HG03039 (cell line): ENCODE measurements around the gene TCEA2.

ENCODE experiments used
- ATAC-seq: cut with Tn5 transposase; IDR thresholded peaks from one replicate; pipeline ENCODE4 v1.9.1; 2021; ENCODE audit warnings: mild to moderate bottlenecking, moderate library complexity; ENCODE audit not compliant: unreplicated experiment

The TCEA2 gene

DNA sequence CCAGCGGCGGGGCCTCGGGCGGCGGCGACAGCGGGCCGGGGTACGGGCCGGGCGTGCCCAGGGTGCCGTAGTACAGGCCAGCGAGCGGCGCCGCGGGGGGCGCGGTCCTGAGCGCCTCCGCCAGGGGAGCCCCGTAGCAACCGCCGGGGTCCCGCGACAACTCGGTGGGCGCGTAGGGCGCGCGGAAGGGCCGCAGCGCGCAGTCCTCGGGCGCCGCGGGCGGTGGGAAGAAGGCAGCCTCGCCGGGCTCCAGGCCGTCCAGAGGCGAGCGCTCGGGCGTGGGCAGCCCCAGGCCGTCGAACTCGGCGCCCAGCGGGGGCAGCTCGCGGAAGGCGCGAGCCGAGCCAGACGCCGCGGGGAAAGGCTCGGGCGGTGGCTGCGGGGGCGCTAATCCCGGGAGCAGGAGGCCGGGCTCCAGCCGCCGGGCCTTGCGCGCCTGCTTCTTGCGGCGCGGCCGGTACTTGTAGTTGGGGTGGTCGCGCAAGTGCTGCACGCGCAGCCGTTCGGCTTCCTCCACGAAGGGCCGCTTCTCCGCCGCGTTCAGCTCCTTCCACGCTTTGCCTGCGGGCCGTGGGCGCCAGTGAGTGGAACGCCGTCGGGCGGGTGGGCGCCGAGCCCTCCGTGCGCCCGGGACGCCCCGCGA, 14.5 kb upstream of the TCEA2 start:
- no peak for ATAC-seq

- ATAC-seq: no peak
These were observed 13.7 kb upstream of the TCEA2 start, which contains the start of gene SOX18 for GRCh38 chr20:64049060-64049877. SOX18 (minus strand) TSS chr20:64049639; CDS start chr20:64049516, 123 bp downstream.

- ATAC-seq: no peak
These were observed 13.1 kb upstream of the TCEA2 start for GRCh38 chr20:64049878-64050260.

DNA sequence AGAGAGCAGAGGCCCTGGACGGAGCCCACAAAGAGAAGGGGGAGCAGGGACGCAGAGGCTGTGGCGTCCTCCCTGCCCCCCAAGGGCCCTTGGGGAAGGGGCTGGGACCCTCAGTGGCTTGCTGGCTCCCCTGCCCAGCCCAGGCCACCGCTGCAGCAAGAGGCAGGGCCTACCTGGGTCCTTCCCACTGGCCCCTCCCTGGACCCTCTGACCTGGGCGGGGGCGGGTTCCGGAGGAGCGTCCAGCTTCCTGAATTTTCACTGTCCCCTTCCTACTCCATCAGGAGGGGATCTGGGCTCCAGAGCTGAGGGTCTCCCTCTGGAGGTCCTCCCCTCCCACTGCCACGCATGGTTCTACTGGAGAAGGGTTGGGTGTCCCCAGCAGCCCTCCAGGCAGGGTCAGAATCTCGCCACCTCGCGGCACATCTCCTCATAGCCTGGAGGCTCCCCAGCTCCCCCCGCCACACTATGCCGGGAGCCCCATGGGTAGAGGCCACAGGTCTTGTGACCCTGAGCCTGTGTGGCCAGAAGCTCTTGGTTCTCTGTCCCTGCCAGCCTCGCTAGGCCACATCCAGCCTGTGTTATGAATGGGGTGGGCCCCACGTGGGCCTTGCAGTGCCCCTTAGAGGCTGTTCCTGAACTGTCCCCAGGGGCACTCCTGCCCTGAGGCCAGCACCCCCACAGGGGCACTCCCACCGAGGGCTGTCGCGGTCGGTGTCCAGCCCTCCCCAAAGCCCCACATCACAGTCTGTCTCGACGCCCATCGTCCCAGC, 12.6 kb upstream of the TCEA2 start:
- no peak for ATAC-seq

GRCh38 chr20:64051033-64051452, 12.0 kb upstream of the TCEA2 start:
- ATAC-seq: no peak

DNA sequence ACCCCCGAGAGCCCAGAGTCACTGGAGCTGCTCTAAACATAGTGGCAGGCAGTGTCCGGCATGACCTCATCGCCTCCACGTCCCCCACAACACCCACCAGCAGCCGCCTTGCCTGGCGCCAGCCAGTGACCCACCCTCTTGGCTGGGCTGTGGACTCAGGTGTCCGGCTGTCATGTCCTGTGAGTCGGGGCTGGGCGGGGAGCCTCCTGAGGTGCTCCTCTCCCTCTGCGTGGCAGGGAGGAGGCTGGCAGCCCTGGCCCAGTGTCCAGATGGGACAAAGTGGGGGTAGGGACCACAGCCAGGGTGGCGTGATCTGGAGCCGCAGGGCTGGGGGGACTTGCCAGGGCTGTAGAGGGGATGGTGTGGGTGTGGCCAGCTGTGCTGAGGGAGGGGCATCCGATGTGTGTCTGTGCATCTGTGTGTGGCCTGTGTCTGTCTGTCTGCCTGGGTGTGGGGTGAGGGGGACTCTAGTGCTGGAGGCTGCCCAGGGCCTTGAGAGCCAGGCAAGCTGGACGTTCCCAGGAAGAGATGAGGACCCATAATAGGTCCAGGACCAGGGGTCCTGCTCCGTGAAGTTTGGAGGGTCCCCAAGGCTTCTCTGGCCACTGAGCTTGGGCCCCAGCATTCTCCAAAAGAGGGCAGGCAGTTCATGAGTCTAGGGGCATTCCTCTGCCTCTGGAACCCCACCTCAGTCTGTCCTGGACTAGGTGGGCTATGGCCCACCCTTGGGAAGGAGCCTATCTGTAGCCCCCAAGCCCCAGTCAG, 11.3 kb upstream of the TCEA2 start:
- no peak for ATAC-seq

DNA sequence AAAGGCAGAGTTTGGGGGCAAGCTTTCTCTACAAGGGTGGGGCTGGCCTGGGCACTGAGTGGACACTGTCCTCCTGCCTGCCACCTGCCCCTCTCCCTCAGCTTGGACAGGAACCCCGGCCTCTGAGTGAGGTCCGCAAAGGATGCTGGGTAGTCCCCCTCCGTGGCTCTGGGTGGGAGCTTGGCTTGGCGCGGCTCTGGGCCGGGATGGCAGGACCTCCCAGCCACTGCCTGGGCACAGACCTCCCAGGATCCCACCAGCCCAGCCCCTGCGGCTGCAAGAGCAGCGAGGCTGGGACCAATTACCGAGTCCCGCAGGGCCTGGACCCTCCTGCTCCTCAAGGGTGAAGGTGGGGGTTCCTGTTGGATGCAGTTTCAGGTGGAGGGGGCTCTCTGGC, 10.7 kb upstream of the TCEA2 start:
- ATAC-seq: no peak

GRCh38 chr20:64052987-64053840, 9.8 kb upstream of the TCEA2 start:
- no peak for ATAC-seq

GRCh38 chr20:64053841-64054661, 8.9 kb upstream of the TCEA2 start:
- ATAC-seq: no peak

- ATAC-seq: no peak
These were observed 7.6 kb upstream of the TCEA2 start for GRCh38 chr20:64055396-64055892.

- ATAC-seq: no peak
These were observed 6.9 kb upstream of the TCEA2 start for GRCh38 chr20:64055893-64056638.

GRCh38 chr20:64056639-64056888, 6.4 kb upstream of the TCEA2 start:
- no peak for ATAC-seq

DNA sequence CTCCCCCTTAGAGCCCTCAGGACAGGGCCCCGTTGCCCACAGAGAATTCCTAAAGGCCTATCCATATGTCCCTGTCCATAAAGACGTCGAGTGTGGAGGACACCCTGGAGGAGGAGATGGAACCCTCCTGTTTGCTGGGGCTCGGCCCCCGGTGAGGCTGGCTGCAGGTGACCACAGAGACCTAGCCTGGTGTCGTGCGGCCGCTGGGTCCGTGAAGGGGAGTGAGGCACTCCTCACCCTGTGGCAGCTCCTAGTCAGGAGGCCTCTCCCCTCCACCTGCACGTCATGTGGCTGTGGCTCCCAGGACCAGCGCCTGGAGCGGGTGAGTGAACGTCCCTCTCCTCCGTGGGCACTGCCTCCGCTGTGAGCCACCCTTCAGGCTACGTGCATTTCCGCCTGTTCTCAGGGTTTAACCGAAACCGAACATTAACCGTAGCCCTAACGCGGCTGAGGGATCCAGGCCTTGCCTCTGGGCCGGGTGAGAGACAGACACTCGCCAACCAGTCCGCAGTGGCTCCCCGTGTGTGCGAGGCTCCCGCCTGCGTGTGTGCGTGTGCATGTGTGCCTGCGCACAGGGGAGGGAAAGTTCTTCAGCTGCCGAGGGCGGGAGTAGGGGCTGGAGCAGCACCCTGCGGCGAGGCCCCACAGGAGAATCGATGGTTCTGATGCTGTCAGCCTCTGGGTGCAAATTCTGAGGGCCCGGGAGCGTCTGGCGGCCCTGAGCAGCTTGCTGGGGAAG, 5.9 kb upstream of the TCEA2 start:
- ATAC-seq: no peak

GRCh38 chr20:64057628-64058498, 5.1 kb upstream of the TCEA2 start:
- ATAC-seq: no peak

DNA sequence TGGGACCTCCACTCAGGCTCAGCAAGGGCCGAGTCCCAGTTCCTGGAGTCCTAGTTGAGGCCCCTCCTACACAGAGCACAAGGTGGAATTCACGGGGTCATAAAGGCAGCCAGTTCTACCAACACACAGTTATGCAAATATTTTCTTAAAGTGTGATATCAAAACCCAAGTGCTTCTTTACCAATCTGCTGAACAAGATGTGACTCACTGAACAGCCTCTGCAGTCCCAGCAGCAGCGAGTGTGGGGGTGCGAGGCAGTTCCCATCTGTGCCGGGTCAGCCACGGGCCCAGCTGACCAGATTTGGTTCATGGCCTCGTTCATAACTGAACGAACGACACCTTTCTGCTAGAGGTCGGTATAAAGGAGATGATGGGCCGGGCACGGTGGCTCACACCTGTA, 4.5 kb upstream of the TCEA2 start:
- no peak for ATAC-seq

DNA sequence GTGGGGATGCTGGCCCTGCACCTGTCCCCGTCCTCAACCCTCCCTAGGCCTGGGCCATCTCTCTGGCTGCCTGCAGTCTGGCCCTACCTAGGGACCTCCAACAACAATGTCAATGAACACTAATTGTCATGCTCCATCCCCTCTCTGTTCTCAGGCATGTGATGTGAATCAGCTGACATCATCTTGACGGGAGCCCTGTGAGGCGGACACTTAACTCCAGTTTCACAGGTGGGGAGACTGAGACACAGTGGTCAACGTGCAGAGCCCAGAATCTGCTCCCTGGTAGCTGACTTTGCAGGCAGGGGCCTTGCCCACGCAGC, 762 bp upstream of the TCEA2 start:
- no peak for ATAC-seq
